Cerebellar cortex (tissue), 1 donor: ENCODE data around the gene TNS2.

ENCODE experiments used
- DNase-seq: peaks from one replicate; pipeline ENCODE4 v3.0.0-alpha.2; 2015; ENCODE audit warnings: low spot score

The TNS2 gene

DNA sequence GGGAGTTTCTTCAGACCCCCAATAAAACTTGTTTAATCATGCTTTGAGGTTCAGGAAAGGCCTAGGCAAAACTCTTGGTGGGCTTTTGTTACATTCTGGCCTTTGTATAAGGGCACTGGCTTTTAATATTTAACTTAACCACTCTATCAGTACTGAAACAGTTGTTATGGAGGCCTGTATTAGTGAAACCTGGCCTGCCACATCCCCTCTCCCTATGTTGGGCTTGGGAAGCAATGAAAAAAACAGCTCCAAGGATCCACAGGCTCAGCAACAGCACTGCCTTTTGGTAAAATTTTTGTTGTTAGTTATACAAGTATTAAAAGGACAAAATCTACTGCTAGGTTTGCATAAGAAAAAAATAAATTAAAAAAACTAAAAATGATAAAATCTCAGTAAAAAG, 64.1 kb downstream of the TNS2 start:
- DNase-seq, result no peak
